Effector memory CD4-positive, alpha-beta T cell (primary cell): ENCODE measurements around the gene SPOCK3.
"Not testable (repeated sequence)": the region's sequence is repeated elsewhere in the genome, so short reads cannot be mapped to it uniquely, and the experiment has no call there.

Experiments
- DNase-seq, 3 donors: peaks; one replicate each; pipeline ENCODE4 v3.0.0-alpha.2; 2020
- H3K27ac ChIP-seq: 2 replicates; pipeline ENCODE4 v1.7.0; 2013; ENCODE audit warnings: mild to moderate bottlenecking, low read length, moderate library complexity; ENCODE audit not compliant: insufficient read depth, poor library complexity, severe bottlenecking
- H3K27me3 ChIP-seq: replicated peaks from 2 replicates; pipeline ENCODE4 v1.7.0; 2013; ENCODE audit warnings: mild to moderate bottlenecking, low read length; ENCODE audit not compliant: insufficient read depth, control insufficient read depth, poor library complexity, severe bottlenecking
- H3K36me3 ChIP-seq: 2 replicates; pipeline ENCODE4 v1.7.0; 2013; ENCODE audit warnings: mild to moderate bottlenecking, low read length, moderate library complexity; ENCODE audit not compliant: control insufficient read depth, insufficient read depth
- H3K4me1 ChIP-seq: 2 replicates; pipeline ENCODE4 v1.7.0; 2013; ENCODE audit warnings: low read length, mild to moderate bottlenecking; ENCODE audit not compliant: control insufficient read depth, insufficient read depth, poor library complexity, severe bottlenecking
- H3K4me3 ChIP-seq: 2 replicates; pipeline ENCODE4 v1.7.0; 2013; ENCODE audit warnings: low read length, low read depth, mild to moderate bottlenecking; ENCODE audit not compliant: insufficient read depth, poor library complexity, severe bottlenecking
- H3K9me3 ChIP-seq: 2 replicates; pipeline ENCODE4 v1.7.0; 2013; ENCODE audit warnings: mild to moderate bottlenecking, low read length, moderate library complexity; ENCODE audit not compliant: control insufficient read depth

The SPOCK3 gene

GRCh38 chr4:166735553-166735952, 498.7 kb downstream of the SPOCK3 start:
- H3K9me3 ChIP-seq, result no peaks in the 10 kb centered on the region
- no peaks in the 10 kb centered on the region for H3K27me3 ChIP-seq
- DNase-seq, result no peak
- H3K27ac ChIP-seq, result no peak overlapping the region
- H3K4me3 ChIP-seq, result no peak overlapping the region
- H3K4me1 ChIP-seq, result no peaks in the 10 kb centered on the region
- no peaks in the 10 kb centered on the region for H3K36me3 ChIP-seq

GRCh38 chr4:166734797-166735196, 499.5 kb downstream of the SPOCK3 start:
- no peaks in the 10 kb centered on the region for H3K27me3 ChIP-seq
- DNase-seq, result no peak
- no peak overlapping the region for H3K4me3 ChIP-seq
- H3K9me3 ChIP-seq, result no peaks in the 10 kb centered on the region
- no peaks in the 10 kb centered on the region for H3K36me3 ChIP-seq
- no peaks in the 10 kb centered on the region for H3K4me1 ChIP-seq
- H3K27ac ChIP-seq, result no peak overlapping the region

- no peak for DNase-seq
- H3K4me1 ChIP-seq, result no peaks in the 10 kb centered on the region
Observed at GRCh38 chr4:166733686-166734085, 500.6 kb downstream of the SPOCK3 start.

GRCh38 chr4:166726832-166727231, 507.5 kb downstream of the SPOCK3 start:
- Histone ChIP-seq H3K4me1 (no peaks in the 10 kb centered on the region), H3K4me3 (no peak overlapping the region), H3K9me3 (no peaks in the 10 kb centered on the region), H3K27me3 (no peaks in the 10 kb centered on the region), H3K36me3 (no peaks in the 10 kb centered on the region), H3K27ac (no peak overlapping the region)
- DNase-seq, result no peak

More at GRCh38 chr4:166733686-166734085, 500.6 kb downstream of the SPOCK3 start:
- Histone ChIP-seq H3K27me3 (no peaks in the 10 kb centered on the region), H3K9me3 (no peaks in the 10 kb centered on the region), H3K27ac (no peak overlapping the region), H3K36me3 (no peaks in the 10 kb centered on the region), H3K4me3 (no peak overlapping the region)

GRCh38 chr4:166724369-166724768, 509.9 kb downstream of the SPOCK3 start:
- H3K4me3 ChIP-seq, result no peak overlapping the region
- H3K27me3 ChIP-seq, result no peaks in the 10 kb centered on the region
- no peaks in the 10 kb centered on the region for H3K9me3 ChIP-seq
- no peaks in the 10 kb centered on the region for H3K4me1 ChIP-seq
- H3K36me3 ChIP-seq, result no peaks in the 10 kb centered on the region
- no peak overlapping the region for H3K27ac ChIP-seq
- DNase-seq, result no peak

- Histone ChIP-seq H3K9me3 (no peaks in the 10 kb centered on the region), H3K4me1 (no peaks in the 10 kb centered on the region), H3K27me3 (no peaks in the 10 kb centered on the region), H3K36me3 (no peaks in the 10 kb centered on the region), H3K4me3 (no peak overlapping the region), H3K27ac (no peak overlapping the region)
- no peak for DNase-seq
Observed at GRCh38 chr4:166723532-166724140, 510.7 kb downstream of the SPOCK3 start.

GRCh38 chr4:166715748-166716713, 518.3 kb downstream of the SPOCK3 start:
- not testable (repeated sequence) for H3K4me3 ChIP-seq, H3K27me3 ChIP-seq, H3K4me1 ChIP-seq, H3K9me3 ChIP-seq, DNase-seq, H3K36me3 ChIP-seq, H3K27ac ChIP-seq

GRCh38 chr4:166700592-166700991, 533.7 kb downstream of the SPOCK3 start:
- Histone ChIP-seq H3K36me3 (no peaks in the 10 kb centered on the region), H3K4me1 (no peaks in the 10 kb centered on the region), H3K27me3 (no peaks in the 10 kb centered on the region), H3K4me3 (no peak overlapping the region), H3K9me3 (no peaks in the 10 kb centered on the region), H3K27ac (no peak overlapping the region)
- no peak for DNase-seq

- Histone ChIP-seq H3K27me3 (no peaks in the 10 kb centered on the region), H3K9me3 (peaks cover 4% of the 10 kb centered on the region), H3K4me3 (no peak overlapping the region), H3K4me1 (no peaks in the 10 kb centered on the region), H3K36me3 (no peaks in the 10 kb centered on the region), H3K27ac (no peak overlapping the region)
- DNase-seq, result no peak
Observed at GRCh38 chr4:166688835-166689234, 545.5 kb downstream of the SPOCK3 start.

GRCh38 chr4:166687828-166688227, 546.5 kb downstream of the SPOCK3 start:
- H3K4me3 ChIP-seq, result no peak overlapping the region
- no peaks in the 10 kb centered on the region for H3K4me1 ChIP-seq
- H3K36me3 ChIP-seq, result no peaks in the 10 kb centered on the region
- H3K27ac ChIP-seq, result no peak overlapping the region
- no peak for DNase-seq
- no peaks in the 10 kb centered on the region for H3K27me3 ChIP-seq
- H3K9me3 ChIP-seq, result peaks cover 4% of the 10 kb centered on the region
